Measurements from ENCODE around the gene GTPBP6. TPM values are rescaled to one million over a fixed set of nuclear protein-coding genes. Genes with fewer than 3 reads are reported as not detected.
"Not testable (repeated sequence)": the region's sequence is repeated elsewhere in the genome, so short reads cannot be mapped to it uniquely, and the experiment has no call there.

GTPBP6 gene
- total RNA-seq, 1 donor from 2014 or later: 49.8 TPM

DNA sequence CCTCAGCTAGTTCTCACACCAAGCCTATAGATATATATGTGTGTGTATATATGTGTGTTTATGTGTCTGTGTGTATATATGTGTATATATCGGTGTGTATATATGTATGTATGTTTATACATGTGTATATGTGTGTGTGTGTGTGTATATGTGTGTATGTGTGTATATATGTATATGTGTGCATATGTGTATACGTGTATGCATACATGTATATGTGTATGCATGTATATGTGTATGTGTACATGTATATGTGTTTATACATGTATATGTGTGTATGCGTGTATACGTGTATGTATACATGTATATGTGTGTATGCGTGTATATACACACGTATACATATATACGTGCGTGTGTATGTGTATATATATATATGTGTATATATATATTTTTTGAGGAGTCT is 18.3 kb downstream of the GTPBP6 start:
- intact Hi-C loops (cut with micrococcal nuclease): no loop called here

- intact Hi-C loops (cut with micrococcal nuclease): no loop called here
Measured at GRCh38 chrX:298993-299392, 19.6 kb downstream of the GTPBP6 start.

DNA sequence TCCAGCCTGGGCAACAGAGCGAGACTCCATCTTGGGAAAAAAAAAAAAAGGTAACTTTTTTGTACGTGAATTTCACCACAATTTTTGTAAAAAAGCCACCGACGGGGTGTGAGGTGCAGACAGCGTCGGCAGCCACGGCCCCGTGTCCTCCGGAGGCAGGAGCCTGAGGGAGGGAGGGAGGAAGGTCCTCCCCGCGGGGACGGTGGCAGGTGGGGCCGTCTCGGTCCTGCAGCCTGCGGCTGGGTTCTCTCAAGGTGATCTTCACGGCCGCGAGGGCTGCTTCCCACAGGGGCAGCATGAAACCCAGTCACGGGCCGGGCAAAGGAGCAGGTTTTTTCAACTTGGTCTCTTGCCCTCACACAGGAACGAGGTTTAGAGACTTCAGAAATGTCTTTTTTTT is 23.5 kb downstream of the GTPBP6 start:
- intact Hi-C loops (cut with micrococcal nuclease): no loop called here

DNA sequence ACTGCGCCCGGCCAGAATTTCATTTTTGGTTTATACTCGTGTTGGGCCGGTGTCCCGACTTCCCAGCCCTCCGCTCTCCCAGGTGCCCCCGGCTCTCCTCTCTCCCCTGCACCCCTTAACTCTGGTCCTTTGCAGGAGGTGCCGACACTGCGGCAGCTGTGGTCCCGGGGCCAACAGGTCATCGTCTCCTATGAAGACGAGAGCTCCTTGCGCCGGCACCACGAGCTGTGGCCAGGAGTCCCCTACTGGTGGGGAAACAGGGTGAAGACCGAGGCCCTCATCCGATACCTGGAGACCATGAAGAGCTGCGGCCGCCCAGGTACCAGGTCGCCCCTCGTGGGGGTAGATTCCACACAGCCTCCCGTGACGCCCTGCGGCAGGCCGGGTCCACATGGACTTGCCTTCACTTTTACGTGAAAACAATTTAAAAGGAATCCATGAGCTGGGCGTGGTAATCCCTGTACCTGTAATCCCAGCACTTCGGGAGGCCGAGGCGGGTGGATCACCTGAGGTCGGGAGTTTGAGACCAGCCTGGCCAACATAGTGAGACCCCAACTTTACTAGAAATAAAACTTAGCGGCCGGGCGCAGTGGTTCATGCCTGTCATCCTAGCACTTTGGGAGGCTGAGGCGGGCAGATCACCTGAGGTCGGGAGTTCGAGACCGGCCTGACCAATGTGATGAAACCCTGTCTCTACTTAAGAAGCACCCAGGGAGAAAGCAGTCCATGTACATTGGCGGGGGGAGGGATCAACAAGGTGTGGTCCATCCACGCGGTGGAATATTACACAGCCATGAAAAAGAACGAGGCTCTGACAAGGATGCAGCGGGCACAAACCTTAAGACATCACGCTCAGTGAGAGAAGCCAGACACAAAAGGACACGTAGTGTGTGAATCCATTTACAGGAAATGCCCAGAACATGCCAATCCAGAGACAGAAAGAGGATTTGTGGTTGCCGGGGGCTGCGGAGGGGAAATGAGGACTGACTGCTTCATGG is 25.4 kb downstream of the GTPBP6 start:
- intact Hi-C loops (cut with micrococcal nuclease): no loop called here

- intact Hi-C loops (cut with micrococcal nuclease): no loop called here
Measured at GRCh38 chrX:291411-291901, 27.1 kb downstream of the GTPBP6 start.

DNA sequence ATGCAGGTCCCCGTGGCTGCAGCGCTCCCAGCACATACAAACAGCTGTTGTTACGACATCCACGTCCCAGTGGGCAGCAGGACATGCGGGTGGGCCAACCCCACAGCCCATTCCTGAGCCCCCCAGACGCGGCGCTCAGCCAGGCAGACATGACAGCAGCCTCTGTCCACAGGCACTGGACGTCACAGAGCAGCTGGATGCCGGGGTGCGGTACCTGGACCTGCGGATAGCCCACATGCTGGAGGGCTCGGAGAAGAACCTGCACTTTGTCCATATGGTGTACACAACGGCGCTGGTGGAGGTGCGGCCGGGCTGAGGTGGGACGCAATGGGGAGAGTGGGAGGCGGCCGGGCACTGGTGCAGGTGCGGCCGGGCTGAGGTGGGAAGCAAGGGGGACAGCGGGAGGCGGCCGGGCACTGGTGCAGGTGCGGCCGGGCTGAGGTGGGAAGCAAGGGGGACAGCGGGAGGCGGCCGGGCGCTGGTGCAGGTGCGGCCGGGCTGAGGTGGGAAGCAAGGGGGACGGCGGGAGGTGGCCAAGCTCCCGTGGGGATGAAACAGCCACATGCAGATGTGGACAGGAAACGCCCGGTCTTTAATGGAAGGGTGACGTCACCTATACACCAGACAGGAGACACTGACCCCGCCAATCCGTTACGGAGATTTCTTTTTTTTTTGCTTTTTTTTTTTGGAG is 28.0 kb downstream of the GTPBP6 start:
- intact Hi-C loops (cut with micrococcal nuclease): no loop called here

GRCh38 chrX:288561-288991 is 30.0 kb downstream of the GTPBP6 start:
- intact Hi-C loops (cut with micrococcal nuclease): no loop called here

- intact Hi-C loops (cut with micrococcal nuclease): no loop called here
Measured at GRCh38 chrX:287670-288069, 30.9 kb downstream of the GTPBP6 start.

DNA sequence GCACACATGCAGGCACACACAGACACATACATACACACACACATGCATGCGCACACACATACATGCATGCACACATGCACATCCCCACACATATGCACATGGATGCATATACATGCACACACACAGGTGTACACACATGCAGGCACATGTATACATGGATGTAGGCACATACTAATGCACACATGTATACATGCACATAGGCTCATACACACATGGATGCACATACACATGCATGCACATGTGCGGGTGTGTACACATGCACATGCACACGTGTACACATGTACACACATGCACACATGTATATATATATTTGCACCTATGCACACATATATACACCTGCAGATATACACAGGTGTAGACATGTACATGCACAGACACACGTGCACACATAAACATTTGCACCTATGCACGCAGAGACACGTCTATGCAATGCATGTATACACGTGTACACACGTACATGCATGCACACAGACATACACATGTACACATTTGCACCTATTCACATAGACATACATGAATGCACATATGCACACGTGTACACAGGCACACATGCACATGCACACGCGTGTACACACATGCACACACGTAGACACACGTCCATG is 33.4 kb downstream of the GTPBP6 start:
- intact Hi-C loops (cut with micrococcal nuclease): no loop called here

DNA sequence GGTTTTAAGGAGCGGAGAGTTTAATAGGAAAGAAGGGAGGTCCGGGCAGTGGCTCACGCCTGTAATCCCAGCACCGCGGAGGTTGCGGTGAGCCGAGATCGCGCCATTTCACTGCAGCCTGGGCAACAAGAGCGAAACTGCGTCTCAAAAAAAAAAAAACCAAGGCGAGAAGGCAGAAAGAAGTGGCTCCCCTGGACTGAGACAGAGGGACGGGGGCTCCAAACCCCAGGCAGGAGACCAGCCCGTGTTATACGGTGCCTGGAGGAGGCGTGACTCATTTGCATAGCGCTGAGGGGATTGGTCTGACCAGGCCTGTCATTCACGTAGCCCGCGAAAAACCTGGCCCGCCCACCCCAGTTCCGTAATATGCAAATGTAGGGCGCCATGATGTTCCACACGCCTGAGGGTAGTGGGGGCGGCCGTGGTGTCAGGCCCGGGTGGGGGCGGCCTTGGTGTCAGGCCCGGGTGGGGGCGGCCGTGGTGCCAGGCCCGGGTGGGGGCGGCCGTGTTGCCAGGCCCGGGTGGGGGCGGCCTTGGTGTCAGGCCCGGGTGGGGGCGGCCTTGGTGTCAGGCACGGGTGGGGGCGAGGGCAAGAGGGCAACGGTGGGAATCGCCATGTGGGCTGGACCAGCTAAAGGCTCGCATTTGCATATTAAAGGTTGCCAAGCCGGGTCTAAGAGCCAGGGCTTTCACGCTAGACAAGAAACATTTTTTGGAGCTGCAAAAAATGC is 35.3 kb downstream of the GTPBP6 start:
- intact Hi-C loops (cut with micrococcal nuclease): loop anchor here (1.0 kb wide), 1 partner anchor 35 kb away; the partner anchor contains the start of gene GTPBP6

DNA sequence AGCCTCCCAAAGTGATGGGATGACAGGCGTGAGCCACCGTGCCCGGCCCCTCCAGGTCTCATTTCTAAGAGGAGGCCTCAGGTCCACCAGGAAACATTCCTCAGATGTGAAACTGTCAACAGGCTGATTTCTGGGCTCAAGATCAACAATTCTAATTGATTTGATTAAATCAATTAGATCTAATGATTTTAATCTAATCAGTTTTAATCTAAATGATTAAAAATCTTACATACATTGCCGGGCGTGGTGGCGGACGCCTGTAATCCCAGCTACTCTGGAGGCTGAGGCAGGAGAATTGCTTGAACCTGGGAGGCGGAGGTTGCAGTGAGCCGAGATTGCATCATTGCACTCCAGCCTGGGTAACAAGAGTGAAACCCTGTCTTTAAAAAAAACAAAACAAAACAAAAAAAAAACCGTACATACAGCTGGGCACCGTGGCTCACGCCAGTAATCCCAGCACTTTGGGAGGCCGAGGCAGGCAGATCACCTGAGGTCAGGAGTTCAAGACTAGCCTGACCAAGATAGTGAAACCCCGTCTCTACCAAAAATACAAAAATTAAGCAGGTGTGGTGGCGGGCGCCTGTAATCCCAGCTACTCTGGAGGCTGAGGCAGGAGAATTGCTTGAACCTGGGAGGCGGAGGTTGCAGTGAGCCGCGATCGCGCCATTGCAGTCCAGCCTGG is 36.5 kb downstream of the GTPBP6 start:
- intact Hi-C loops (cut with micrococcal nuclease): loop anchor here (1.0 kb wide), 1 partner anchor 105 kb away; no protein-coding TSS in a partner anchor

- intact Hi-C loops (cut with micrococcal nuclease): loop anchor here (1.0 kb wide), 1 partner anchor 106 kb away; no protein-coding TSS in a partner anchor
Measured at GRCh38 chrX:281166-281999, 37.2 kb downstream of the GTPBP6 start, which contains the start of gene PLCXD1. PLCXD1 (plus strand) TSS chrX:281381; CDS start chrX:284188, 2,807 bp downstream.

DNA sequence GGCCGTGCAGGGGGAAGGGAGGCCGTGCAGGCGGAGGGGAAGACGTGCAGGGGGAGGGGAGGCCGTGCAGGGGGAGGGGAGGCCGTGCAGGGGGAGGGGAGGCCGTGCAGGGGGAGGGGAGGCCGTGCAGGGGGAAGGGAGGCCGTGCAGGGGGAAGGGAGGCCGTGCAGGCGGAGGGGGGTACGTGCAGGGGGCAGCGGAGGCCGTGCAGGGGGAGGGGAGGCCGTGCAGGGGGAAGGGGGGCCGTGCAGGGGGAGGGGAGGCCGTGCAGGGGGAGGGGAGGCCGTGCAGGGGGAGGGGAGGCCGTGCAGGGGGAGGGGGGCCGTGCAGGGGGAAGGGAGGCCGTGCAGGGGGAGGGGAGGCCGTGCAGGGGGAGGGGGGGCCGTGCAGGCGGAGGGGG is 37.9 kb downstream of the GTPBP6 start:
- intact Hi-C loops (cut with micrococcal nuclease): loop anchor here (1.0 kb wide), 1 partner anchor 107 kb away; no protein-coding TSS in a partner anchor

DNA sequence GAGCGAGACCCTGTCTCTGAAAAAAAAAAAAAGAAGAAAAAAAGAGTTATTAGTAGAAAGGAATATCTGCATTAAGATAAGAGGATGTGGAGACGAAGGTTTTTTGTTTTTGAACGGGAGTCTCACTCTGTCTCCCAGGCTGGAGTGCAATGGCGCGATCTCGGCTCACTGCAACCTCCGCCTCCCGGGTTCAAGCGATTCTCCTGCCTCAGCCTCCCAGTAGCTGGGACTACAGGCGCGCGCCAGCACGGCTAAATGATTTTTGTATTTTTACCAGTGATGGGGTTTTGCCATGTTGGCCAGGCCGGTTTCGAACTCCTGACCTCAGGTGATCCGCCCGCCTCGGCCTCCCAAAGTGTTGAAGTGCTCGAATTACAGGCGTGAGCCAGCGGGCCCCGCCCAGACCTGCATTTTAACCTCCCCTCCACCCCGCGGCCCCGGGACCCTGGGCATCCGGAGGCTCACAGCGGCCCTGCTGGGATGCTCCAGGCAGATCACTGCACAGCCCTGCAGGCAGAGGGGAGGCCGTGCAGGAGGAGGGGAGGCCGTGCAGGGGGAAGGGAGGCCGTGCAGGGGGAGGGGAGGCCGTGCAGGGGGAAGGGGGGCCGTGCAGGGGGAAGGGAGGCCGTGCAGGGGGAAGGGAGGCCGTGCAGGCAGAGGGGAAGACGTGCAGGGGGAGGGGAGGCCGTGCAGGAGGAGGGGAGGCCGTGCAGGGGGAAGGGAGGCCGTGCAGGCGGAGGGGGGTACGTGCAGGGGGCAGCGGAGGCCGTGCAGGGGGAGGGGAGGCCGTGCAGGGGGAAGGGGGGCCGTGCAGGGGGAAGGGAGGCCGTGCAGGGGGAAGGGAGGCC is 38.6 kb downstream of the GTPBP6 start:
- intact Hi-C loops (cut with micrococcal nuclease): not testable (repeated sequence)

DNA sequence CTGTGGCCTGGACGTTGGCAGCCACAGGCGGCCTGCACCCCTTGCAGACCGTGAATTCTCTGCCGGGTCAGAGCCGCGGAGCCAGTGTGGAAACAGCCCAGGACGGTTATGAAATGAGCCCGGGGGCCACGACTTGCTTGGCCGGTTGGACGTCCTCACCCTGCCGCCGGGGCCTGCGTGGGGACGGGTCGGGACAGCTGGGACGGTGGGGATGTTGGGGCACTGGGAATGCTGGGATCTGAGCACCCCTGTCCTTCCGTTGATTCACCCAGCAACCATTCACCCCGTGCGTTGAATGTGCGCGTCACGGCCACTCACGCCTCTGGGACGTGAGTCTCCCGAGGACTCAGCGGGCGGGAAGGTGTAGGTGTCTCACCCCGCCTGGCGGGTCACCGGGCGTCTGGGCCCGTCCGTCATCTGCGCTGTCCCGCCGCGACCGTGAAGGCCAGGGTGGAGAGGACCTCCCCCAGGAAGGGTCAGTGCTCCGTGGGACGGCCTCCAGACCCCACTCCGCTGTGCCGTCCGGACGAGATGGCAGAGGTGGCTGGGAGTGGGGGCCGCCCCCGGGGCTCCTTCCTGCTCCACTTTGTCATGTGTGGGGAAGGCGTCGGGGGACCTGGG is 41.9 kb downstream of the GTPBP6 start:
- intact Hi-C loops (cut with micrococcal nuclease): no loop called here

- intact Hi-C loops (cut with micrococcal nuclease): no loop called here
Measured at GRCh38 chrX:275967-276580, 42.5 kb downstream of the GTPBP6 start.

DNA sequence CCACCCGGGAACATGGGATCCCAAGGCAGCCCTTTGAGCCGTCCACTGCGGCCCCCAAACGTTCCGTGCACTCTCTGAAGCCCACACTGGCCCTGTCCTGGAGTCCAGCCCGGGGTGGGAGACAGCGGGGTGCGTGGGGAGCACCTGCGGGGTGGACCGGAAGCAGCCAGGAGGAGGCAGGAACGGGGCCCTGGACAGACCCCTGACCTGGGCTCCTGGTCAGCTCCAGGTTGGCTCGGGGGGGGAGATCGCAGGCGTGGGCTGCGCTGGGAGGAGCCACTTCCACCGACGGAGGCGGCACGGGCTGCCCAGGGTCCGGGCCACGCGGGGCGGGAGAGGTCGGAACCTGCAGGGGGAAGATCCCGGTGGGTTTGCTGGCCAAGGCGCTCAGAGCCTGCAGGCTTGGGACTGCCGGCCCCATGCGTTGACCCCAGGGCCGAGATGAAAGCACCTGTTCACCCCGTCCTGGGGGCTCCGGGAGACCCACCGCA is 43.1 kb downstream of the GTPBP6 start:
- intact Hi-C loops (cut with micrococcal nuclease): no loop called here

Measured in T-helper 2 cell treated with Interferon-gamma antibody and Interleukin-4, amounts not matched to agents 100 ng/mL and 5 ng/mL, for 36 hours (primary cell).